Measurements from ENCODE around the gene FCN2. TPM values are rescaled to one million over a fixed set of nuclear protein-coding genes. Genes with fewer than 3 reads are reported as not detected.

The FCN2 gene
- polyA plus RNA-seq (2012; rRNA removed), result not detected in 2 replicates
- polyA plus RNA-seq (2012; cell fraction: cytosol; rRNA removed), result not detected in 2 replicates
- polyA plus RNA-seq (2012; cell fraction: nucleus; rRNA removed), result not detected in 2 replicates

DNA sequence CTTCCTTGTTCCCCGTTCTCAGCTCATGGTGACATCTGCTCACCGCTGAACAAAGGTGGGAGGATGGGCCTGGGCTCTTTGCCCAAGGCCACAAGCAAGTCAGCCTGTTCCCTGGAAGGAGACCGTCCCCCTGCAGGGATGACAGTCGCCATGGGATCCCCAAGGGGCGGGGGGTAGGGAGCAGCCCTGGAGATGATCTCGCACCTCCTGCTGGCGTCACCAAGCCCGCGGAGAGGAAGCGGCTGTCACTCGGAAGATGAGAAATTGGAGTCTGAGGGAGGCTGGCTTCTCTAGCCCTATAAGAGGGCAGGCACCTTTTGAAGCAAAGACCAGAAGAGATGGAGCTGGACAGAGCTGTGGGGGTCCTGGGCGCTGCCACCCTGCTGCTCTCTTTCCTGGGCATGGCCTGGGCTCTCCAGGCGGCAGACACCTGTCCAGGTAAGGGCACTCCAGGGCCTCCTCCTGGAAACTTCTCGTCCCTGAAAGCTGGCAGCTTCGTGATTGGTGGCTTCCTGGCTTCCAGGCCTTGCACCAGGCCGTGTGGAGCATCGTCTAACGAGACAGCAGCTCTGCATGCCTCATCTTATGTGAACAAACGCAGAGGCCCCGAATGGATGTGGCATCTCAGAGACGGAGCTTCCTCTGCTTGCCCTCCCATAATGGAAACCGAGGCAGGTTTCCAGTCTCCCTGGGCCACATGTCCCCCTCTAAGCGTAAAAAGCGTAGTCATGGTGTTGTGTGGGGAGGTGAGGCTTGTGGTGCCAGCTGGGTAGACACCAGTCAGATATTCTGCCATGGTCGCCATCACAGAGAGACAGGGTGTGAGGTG lies at the start of gene FCN2:
TSS of gene FCN2 (plus strand) at position 327 of the 829 bp plus-strand sequence. CDS start at position 339, 12 bp downstream.
- no peaks in the 10 kb centered on the region for H3K27me3 ChIP-seq (ENCODE audit: insufficient read depth)
- no peak for DNase-seq
- no peak within 1 kb of the TSS for H3K27ac ChIP-seq (ENCODE audit: low read depth in 2 of 2, low read length in 1 of 2)
- H3K4me1 ChIP-seq (ENCODE audit: control insufficient read depth in 1 of 2, insufficient read depth in 2 of 2, low read depth in 1 of 2, low read length in 1 of 2), result no peaks in the 10 kb centered on the region
- no peak within 1 kb of the TSS for H3K9ac ChIP-seq
- H3K9me3 ChIP-seq, result no peaks in the 10 kb centered on the region
- H3K79me2 ChIP-seq (ENCODE audit: insufficient read depth), result no peaks in the 10 kb centered on the region
- H3K36me3 ChIP-seq (replicated peaks in 1 of 2; ENCODE audit: control insufficient read depth in 1 of 2, insufficient read depth in 2 of 2, low read length in 1 of 2), result no peaks in the 10 kb centered on the region
- H3K4me2 ChIP-seq, result no peak within 1 kb of the TSS
- H3K9me2 ChIP-seq, result no peaks in the 10 kb centered on the region
- ChIA-PET POLR2A (no interaction called here), CTCF (no interaction called here)
- no peaks in the 10 kb centered on the region for H4K20me1 ChIP-seq (ENCODE audit: insufficient read depth)
- no peak within 1 kb of the TSS for H2AFZ ChIP-seq (ENCODE audit: low read depth)
- 57% methylated on average over 15 of the region's 25 CpGs for WGBS (ENCODE audit: low lambda C conversion rate)
- H3F3A ChIP-seq (replicated peaks; ENCODE audit: insufficient read depth), result no peaks in the 10 kb centered on the region
- TF ChIP-seq POLR2AphosphoS5 (IDR thresholded peaks at IDR 0.05; ENCODE audit: low read depth, low read length) (no peak), RXRA (IDR thresholded peaks at IDR 0.05; ENCODE audit: borderline replicate concordance, low read depth) (no peak), EP300 (IDR thresholded peaks at IDR 0.05; ENCODE audit: borderline replicate concordance in 1 of 2, low read depth in 1 of 2, low read length in 1 of 2) (no peak), SMC3 (IDR thresholded peaks at IDR 0.05; ENCODE audit: low read depth, low read length) (no peak), USF1 (IDR thresholded peaks at IDR 0.05; ENCODE audit: borderline replicate concordance, low read depth) (no peak), ELF1 (IDR thresholded peaks at IDR 0.05) (no peak), MEF2A (IDR thresholded peaks at IDR 0.05; ENCODE audit: borderline replicate concordance, low read depth) (no peak), GABPA (IDR thresholded peaks at IDR 0.05; ENCODE audit: low read depth) (no peak), SIN3A (IDR thresholded peaks at IDR 0.05; ENCODE audit: borderline replicate concordance, low read depth, low read length) (no peak)
- TF ChIP-seq, protein P1, sequence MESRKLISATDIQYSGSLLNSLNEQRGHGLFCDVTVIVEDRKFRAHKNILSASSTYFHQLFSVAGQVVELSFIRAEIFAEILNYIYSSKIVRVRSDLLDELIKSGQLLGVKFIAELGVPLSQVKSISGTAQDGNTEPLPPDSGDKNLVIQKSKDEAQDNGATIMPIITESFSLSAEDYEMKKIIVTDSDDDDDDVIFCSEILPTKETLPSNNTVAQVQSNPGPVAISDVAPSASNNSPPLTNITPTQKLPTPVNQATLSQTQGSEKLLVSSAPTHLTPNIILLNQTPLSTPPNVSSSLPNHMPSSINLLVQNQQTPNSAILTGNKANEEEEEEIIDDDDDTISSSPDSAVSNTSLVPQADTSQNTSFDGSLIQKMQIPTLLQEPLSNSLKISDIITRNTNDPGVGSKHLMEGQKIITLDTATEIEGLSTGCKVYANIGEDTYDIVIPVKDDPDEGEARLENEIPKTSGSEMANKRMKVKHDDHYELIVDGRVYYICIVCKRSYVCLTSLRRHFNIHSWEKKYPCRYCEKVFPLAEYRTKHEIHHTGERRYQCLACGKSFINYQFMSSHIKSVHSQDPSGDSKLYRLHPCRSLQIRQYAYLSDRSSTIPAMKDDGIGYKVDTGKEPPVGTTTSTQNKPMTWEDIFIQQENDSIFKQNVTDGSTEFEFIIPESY (IDR thresholded peaks at IDR 0.05; ENCODE audit: borderline replicate concordance, low read depth), result no peak
- H3K4me3 ChIP-seq (ENCODE audit: low read depth in 2 of 2, low read length in 1 of 2), result no peak within 1 kb of the TSS

DNA sequence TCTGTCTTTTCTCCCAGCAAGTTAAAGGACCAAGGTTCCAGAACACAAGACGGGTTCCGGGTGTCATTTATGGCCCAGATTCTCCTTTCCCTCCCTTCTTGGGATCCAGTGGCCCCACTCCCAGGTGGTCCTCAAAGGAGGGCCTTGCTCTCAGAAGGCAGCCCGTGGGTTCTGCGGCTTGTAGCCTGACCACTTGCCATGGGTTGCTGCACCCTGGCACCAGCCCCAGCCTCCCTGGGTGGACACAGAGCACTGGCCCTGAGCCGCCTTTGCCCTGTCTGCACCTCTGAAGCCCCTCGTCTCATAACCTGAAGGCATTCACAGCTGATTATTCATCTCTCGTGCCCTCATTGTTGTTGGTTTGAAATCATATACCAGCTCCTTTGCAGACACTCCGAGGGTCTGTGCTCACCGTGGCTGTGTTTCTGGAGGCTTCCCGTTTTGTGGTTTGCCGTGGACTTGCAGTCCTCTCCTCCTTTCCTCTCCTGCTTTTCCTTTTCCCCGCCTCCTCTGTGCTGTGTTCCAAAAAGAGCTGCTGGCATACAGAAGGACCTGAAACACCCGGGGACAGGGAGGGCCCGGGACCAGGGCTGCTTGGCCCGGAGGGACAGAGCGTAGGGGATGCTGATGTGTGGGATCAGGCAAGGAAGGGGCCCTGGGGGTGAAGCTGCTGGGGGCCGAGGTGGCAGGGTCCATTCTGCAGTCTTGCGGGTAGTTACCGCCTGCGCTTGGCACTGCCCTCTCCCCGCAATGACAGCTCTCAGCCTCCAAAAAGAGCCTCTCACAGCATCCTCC lies 49.5 kb upstream of the FCN2 start:
- Histone ChIP-seq H3K9ac (no peak overlapping the region), H3K27me3 (ENCODE audit: insufficient read depth) (no peaks in the 10 kb centered on the region), H3K9me2 (no peaks in the 10 kb centered on the region), H4K20me1 (ENCODE audit: insufficient read depth) (0 out of 2 replicates have a peak, but pooled peaks cover 17% of the 10 kb centered on the region), H3F3A (replicated peaks; ENCODE audit: insufficient read depth) (peaks cover 12% of the 10 kb centered on the region), H3K27ac (ENCODE audit: low read depth in 2 of 2, low read length in 1 of 2) (no peak overlapping the region), H3K79me2 (ENCODE audit: insufficient read depth) (no peaks in the 10 kb centered on the region), H3K36me3 (replicated peaks in 1 of 2; ENCODE audit: control insufficient read depth in 1 of 2, insufficient read depth in 2 of 2, low read length in 1 of 2) (peaks cover 31 to 51% of the 10 kb centered on the region in 2 experiments), H2AFZ (ENCODE audit: low read depth) (no peak overlapping the region), H3K4me3 (ENCODE audit: low read depth in 2 of 2, low read length in 1 of 2) (no peak overlapping the region), H3K4me2 (no peak overlapping the region), H3K4me1 (ENCODE audit: control insufficient read depth in 1 of 2, insufficient read depth in 2 of 2, low read depth in 1 of 2, low read length in 1 of 2) (no peaks in the 10 kb centered on the region), H3K9me3 (no peaks in the 10 kb centered on the region)
- no peak for DNase-seq
- WGBS (ENCODE audit: low lambda C conversion rate), result 82% methylated on average over 18 of the region's 21 CpGs
- TF ChIP-seq RXRA (IDR thresholded peaks at IDR 0.05; ENCODE audit: borderline replicate concordance, low read depth) (no peak), FOXJ3 (CRISPR knock-in tag; IDR thresholded peaks at IDR 0.05) (no peak), SMC3 (IDR thresholded peaks at IDR 0.05; ENCODE audit: low read depth, low read length) (no peak), GABPA (IDR thresholded peaks at IDR 0.05; ENCODE audit: low read depth) (no peak), POLR2AphosphoS5 (IDR thresholded peaks at IDR 0.05; ENCODE audit: low read depth, low read length) (no peak), FOXM1 (IDR thresholded peaks at IDR 0.05; ENCODE audit: low read depth) (no peak), RAD21 (IDR thresholded peaks at IDR 0.05; ENCODE audit: low read length) (no peak), MXI1 (IDR thresholded peaks at IDR 0.05; ENCODE audit: low read depth, low read length) (no peak), TAF1 (IDR thresholded peaks at IDR 0.05; ENCODE audit: borderline replicate concordance, low read depth, low read length) (no peak), EP300 (IDR thresholded peaks at IDR 0.05; ENCODE audit: borderline replicate concordance in 1 of 2, low read depth in 1 of 2, low read length in 1 of 2) (no peak), RCOR1 (IDR thresholded peaks at IDR 0.05; ENCODE audit: low read length) (no peak), YY1 (IDR thresholded peaks at IDR 0.05; ENCODE audit: low read depth) (no peak)
- POLR2A ChIA-PET, result no interaction called here
- CTCF ChIA-PET, result no interaction called here
